ENCODE measurements around the gene RIOK1.
"Not testable (repeated sequence)": the region's sequence is repeated elsewhere in the genome, so short reads cannot be mapped to it uniquely, and the experiment has no call there.

Gene RIOK1

DNA sequence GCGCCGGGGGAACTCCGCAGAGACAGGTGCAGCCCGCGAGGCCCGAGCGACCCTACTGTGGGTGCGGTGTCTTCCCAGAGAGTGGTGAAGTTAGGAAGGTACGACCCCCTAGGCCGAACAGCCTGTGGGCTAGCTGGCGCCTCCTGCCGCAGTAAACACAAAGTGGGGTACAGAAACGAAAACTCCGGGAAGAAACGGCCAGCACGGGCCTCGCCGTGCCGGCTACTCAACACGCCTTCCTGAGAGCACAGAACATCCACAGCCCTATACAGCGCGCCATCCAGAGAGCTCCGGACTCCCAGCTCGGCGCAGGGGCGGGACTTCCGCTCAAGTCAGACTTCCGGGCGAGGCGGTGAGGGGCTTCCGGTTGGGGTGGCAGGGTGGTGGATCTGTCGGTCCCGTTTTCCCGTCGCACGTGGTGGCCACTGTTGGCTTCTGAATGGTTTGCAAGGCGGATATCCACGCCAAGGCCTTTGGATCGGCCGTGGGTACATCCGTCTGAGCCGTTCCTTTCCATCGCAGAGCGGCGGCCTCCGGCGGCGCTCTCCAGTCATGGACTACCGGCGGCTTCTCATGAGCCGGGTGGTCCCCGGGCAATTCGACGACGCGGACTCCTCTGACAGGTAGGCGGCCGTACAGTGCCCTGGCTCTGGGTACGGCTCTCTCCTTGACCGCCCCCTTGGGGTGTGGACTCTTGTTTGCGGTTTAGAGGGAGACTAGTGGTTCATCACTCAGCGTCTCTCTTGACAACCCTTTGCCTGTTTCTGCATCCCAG, at the start of gene RIOK1, which contains the start of gene CAGE1:
Gene RIOK1, plus strand, starts transcription at position 358 of the 775 bp plus-strand sequence. Its CDS starts 195 bp downstream, at position 553.
Gene CAGE1, minus strand, starts transcription at position 292 of the 775 bp plus-strand sequence. CDS start 2,569 bp downstream, outside the sequence.
- peak; percentile 93 for DNase-seq (ENCODE audit: low spot score)

DNA sequence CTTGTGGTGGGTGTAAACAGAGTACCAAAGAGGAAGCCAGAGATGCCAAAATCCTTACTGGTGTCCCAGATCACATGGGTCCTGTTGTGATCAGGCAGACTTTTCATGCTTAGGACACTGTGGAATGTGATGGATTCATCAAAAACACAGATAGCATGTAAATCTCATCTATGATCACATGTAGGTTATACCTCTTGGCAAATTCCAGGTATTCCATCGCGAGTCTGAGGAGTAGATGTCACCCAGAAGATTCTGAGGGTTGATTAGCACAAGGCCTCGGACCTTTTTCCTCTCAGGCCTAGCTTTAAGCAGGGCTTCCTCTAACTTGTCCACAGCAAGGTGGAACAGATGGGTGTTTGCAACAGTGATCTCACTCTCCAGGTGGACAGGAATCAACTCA, 48.3 kb upstream of the RIOK1 start:
- DNase-seq (ENCODE audit: low spot score) = no peak

DNA sequence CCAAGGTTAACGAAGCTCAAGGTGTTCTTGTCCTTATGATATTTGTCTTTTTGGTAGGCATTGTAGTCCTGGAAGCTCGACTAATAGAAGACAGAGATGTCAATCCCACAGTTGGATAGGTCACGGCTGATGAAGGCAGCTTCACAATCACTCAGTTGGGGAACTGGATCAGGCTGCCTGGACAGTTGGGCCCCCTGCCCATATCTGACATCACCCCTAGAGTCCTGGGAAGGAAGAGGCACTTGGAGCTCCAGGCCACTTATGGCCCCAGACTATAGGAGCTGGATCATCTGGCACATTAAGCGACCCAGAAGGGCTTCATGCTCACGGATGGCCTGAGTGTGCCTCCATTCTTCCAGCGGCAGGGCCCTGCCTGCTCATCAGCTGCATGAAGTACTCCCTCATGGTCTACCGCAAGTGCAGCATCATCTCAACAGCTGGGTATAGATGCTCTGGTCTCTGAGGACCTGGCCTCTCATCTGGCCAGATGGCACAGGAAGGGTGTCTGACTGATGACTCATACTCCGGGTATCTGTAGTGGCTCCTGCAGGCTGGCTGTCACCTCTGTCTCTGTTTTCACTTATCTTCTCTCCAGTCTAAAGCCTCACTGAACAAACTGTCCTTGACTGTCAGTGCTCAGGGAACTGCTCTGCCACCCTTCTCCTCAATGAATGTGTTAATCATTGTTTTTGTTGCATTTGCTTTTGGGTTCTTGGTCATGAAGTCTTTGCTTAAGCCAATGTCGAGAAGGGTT, 47.4 kb upstream of the RIOK1 start:
- DNase-seq (ENCODE audit: low spot score) = no peak

DNA sequence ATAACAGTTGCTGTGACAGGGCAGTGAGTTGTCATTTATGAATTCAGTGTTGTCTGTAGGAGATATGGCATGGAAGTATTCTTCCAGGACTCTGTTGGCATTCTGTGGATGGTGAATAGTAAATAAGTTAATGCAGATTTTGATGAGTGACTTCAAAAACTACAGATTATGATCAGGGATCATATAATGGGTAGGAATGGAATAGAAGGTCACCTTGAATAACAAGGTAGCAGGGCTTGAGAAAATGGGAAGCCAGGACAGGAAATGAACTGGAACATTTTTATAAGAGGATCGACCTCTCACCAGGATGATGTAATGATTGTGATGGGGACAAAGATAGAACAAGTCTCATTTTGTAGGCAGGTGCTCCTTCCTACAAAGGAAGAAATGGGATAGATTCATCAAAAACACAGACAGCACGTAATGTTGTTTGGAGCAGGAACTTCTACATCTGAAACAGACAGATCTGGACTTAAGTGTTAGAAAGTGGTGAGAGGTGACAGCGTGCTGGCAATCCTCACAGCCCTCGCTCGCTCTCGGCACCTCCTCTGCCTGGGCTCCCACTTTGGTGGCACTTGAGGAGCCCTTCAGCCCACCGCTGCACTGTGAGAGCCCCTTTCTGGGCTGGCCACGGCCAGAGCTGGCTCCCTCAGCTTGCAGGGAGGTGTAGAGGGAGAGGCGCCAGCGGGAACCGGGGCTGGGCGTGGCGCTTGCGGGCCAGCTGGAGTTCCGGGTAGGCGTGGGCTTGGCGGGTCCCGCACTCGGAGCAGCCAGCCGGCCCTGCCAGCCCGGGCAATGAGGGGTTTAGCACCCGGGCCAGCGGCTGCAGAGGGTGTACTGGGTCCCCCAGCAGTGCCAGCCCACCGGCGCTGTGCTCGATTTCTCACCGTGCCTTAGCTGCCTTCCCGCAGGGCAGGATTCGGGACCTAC, 45.8 kb upstream of the RIOK1 start:
- no peak for DNase-seq (ENCODE audit: low spot score)

DNA sequence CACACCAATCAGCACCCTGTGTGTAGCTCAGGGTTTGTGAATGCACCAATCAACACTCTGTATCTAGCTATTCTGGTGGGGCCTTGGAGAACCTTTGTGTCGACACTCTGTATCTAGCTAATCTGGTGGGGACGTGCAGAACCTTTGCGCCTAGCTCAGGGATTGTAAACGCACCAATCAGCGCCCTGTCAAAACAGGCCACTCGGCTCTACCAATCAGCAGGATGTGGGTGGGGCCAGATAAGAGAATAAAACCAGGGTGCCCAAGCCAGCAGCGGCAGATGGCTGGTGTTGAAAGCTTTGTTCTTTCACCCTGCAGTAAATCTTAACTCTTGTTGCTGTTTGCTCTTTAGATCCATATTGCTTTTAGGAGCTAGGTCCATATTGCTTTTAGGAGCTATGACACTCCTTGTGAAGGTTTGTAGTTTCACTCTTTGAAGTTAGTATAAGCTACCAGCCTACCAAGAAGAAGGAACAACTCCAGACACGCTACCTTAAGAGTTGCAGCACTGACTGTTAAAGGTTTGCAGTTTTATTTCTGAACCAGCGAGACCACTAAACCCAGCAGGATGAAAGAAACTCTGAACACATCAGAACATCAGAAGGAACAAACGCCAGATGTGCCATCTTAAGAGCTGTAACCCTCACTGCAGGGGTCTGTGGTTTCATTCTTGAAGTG, 44.7 kb upstream of the RIOK1 start:
- peak; percentile 6 for DNase-seq (ENCODE audit: low spot score)

DNA sequence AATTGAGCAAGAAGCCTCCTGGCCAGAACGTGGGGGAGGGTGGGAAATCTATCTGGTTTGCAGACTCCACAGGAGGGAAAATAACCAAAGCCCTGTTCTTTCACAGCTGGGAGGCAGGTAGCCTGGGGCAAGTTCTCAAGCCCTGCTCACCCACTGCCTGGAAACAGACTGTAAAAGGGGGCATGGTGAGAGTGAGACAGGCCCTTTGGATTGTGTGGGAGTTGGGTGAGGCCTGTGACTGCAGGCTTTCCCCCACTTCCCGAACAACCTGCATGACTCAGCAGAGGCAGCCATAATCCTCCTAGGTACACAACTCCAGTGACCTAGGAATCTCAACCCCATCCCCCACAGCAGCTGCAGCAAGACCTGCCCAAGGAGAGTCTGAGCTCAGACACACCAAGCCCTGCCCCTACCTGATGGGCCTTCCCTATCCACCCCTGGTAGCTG, 42.0 kb upstream of the RIOK1 start:
- not testable (repeated sequence) for DNase-seq (ENCODE audit: low spot score)

DNA sequence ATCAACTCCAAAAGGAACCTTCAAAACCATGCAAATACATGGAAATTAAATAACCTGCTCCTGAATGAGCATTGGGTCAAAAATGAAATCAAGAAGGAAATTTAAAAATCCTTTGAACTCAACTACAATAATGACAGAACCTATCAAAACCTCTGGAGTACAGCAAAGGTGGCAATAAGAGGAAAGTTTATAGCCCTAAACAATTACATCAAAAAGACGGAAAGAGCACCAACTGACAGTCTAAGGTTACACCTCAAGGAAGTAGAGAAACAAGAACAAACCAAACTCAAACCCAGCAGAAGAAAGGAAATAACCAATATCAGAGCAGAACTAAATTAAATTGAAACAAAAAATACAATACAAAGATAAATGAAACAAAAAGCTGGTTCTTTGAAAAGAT, 39.0 kb upstream of the RIOK1 start:
- DNase-seq (ENCODE audit: low spot score) = not testable (repeated sequence)

DNA sequence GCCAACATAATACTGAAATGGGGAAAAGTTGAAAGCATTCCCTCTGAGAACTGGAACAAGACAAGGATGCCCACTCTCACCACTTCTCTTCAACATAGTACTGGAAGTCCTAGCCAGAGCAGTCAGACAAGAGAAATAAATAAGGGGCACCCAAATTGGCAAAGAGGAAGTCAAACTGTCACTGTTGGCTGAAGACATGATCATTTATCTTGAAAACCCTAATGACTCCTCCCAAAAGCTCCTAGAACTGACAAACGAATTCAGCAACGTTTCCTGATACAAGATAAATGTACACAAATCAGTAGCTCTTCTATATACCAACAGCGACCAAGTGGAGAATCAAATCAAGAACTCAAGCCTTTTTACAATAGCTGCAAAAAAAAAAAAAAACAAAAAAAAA, 37.7 kb upstream of the RIOK1 start:
- DNase-seq (ENCODE audit: low spot score) = not testable (repeated sequence)

DNA sequence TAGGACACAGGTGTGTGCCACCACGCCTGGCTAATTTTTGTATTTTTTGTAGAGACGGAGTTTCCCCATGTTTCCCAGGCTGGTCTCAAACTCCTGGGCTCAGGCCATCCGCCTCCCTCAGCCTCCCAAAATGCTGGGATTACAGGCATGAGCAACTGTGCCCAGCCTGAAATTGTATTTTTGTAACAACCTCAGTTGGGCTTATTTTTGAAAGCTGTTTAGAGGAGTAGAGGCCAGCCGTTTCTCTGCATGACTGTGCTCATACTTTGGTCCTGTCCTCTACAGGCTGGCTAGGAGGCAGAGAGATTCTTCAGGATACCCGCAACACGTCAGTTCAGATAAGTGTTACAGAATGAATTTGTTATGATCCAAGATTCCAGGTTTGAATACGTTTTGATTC, 22.2 kb upstream of the RIOK1 start:
- DNase-seq (ENCODE audit: low spot score) = no peak

DNA sequence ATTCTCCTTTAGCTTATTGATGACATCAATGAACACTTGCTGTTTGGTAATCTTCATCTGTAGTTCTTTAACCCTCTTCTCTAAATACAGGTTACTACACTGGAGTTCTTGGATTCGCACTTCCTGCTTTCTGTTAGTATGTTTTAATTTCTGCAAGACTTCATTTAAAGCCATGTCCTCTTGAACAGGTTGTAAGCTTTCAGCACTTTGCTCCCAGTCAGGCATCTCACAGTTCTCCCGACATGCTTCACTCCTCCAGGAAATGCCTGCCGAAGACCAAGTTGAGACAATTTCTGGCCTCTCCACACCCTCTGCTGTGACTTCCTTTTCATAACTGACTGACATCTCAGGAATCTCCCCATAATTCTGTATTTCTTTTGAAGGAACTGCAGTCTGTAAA, 15.9 kb upstream of the RIOK1 start:
- no peak for DNase-seq (ENCODE audit: low spot score)

DNA sequence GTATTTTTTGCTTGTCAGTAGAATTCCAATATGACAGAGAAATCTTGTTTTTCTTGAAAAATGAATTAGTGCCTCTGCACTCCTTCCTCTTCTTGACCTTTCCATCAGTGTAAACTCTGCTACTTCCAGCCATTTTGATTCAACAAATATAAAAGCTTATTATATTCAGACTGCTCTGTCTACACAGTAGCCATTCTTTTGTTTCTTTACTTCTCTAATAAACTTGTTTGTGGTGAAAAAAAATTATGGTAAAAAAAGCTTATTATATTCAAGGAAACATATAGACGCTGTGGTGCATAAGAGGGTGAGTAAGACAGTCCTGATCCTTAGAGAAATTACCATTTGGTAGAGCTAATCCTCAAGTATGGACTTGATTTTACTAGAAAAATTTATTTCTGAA, 11.6 kb upstream of the RIOK1 start:
- no peak for DNase-seq (ENCODE audit: low spot score)

DNA sequence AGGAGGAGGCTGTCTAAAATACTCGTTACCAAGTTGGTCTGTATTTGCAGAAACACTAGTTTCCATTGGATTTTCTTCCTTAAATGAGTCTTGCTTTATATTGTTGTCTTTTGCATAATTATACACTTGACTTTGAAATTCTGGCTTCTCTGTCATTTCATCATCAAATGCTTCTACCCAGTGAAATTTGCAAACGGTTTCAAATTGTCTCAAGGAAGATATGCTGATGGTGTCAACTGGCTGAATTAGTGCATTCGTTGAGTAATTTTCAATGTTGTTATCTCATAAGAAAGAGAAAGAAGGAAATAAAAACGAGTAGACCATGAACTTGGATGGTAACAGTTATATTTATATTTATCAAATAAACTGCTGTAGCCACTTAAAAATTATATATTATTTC, 10.9 kb upstream of the RIOK1 start:
- no peak for DNase-seq (ENCODE audit: low spot score)

DNA sequence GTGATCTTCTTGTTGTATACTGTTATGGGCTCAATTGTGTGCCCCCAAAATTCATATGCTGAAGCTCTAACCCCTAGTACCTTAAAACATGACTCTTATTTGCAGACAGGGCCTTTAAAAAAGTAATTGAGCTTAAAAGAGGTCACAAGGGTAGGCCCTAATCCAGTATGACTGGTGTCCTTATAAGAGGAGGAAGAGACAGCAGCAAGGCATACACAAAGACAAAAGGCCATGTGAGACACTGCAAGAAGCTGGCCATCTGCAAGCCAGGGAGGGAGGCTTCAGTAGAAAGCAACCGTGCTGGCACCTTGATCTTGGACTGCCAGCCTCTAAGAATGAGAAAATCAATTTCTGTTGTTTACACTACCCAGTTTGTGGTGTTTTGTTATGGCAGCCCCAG, 8.5 kb upstream of the RIOK1 start:
- no peak for DNase-seq (ENCODE audit: low spot score)

DNA sequence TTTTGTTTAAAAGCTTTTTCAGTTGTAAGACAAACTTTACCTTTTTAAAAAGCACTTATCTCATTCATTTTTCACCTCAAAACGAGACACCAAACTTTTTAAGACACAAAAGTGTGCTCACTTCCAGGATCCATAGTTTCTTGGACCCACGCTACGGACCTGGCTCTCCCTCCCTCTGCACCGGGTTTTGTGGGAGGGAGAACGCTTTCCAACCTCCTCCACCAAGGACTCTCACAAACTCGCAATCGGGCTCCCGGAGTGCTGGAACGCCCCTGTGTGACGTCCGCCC, 502 bp upstream of the RIOK1 start:
- DNase-seq (ENCODE audit: low spot score) = no peak

DNA sequence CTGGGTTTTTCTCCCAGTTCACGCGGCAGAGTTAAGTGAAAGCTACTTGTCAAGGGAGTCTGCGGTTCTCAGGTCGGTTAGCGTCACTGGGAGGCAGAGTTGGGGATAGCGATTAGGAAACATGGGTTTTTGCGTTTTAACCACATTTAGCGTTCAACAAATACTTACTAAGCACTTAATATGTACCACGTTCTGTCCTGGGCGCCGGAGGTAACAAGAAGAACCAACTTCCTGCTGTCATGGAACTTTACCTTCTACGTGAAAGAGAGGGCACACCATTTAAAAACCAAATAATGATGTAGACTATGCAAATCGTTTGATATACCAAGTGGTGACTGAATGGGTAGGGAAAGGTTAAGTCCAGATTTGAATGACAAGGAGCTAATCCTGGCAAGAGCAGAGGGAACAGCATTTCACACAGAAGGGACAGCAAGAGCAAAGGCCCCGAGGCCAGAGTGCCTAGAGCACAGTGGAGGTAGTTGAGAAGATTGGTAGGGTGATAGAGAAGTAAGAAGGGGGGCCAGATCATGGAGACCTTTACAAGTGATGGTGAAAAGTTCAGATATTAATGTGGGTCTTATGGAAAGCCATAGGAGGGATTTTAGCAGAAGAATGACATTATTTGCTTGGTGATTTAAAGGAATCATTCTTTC, 744 bp downstream of the RIOK1 start:
- peak; percentile 45 for DNase-seq (ENCODE audit: low spot score)

DNA sequence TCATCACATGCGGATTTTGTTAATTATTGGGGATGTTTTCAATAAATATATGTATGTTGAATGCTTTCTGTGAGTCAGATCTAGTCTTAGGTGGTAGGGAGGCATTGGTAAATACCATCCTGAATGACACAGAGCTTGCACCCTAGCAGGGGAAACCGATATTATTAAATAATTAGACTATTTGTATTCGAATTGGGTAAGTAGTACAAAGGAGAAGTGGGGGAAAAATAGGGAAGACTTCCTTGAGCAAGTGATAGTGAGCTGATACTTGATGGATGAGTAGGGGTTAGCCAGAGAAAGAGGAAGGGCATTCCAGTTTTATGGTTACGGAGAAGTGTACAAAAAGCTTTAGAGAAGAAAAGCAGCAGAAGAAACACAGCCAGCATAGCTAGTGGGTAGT, 1.5 kb downstream of the RIOK1 start:
- DNase-seq (ENCODE audit: low spot score) = no peak

DNA sequence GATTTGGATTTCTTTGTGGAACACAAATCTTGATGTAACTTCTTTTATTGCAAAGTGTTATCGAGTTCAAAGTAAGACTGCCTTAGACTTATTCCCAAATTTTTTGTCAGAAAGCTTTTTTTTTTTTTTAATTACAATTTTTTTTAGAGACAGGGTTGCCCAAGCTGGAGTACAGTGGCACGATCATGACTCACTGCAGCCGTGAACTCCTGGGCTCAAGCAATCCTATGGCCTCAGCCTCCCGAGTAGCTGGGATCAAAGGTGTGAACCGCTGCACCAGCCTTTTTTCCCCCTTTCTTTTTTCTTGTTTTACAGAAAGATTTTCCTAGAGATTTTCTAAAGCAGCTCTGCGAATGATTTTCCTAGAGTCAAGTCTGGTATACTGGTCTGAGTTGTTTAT, 2.8 kb downstream of the RIOK1 start:
- no peak for DNase-seq (ENCODE audit: low spot score)

DNA sequence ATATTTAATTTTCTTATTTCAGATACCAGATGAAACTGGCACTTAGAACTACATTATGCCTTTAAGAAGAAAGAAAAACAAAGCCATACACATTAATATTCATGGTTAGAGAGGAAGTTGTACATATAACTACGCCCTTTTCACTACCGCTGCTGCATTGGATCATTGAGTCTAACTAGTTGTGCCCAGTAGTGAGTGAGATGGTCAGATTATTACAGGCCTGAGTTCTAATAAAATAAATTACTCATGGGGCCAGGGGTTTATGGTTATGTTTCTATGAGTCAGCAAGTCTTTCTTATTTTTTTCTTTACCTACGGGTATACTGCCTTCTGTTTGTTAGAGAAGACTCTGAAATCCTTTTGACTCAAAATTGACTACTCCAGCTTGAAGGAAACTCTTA, 11.5 kb downstream of the RIOK1 start:
- DNase-seq (ENCODE audit: low spot score) = no peak

DNA sequence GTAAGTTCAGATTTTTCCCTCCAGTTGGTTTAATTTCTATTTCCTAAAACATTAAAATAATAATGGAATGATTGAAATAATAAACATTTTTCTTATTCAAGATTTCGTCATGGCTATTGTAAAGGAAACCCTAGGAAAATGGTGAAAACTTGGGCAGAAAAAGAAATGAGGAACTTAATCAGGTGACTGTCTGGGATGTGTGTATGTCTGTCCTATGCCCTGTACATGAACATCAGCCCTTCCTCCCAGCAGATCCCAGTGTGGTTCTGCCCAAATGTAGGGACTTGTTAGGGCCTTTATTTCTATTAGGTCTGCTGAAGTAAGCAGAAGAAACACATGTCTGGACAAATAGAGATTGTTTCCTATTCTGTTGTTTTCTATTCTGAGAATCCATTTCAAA, 13.1 kb downstream of the RIOK1 start:
- no peak for DNase-seq (ENCODE audit: low spot score)

DNA sequence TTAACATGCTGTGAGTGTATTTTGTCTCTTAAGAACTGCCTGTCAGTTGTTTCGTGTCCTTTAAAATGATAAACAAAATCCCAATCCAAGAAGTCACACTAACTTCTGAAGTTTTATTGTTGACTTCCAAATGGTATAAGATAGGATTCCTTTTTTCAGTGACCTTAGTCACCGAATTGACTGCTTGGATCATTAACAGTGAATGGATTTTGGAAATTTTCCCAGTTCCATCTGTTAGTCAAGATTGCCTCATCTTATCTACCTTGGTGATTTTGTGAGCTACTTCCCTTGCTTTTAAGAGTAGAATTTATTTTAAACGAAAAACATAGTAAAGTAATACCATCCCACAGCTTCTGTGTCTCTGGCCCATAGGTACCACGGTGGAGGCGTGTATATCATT, 14.9 kb downstream of the RIOK1 start:
- DNase-seq (ENCODE audit: low spot score) = no peak

DNA sequence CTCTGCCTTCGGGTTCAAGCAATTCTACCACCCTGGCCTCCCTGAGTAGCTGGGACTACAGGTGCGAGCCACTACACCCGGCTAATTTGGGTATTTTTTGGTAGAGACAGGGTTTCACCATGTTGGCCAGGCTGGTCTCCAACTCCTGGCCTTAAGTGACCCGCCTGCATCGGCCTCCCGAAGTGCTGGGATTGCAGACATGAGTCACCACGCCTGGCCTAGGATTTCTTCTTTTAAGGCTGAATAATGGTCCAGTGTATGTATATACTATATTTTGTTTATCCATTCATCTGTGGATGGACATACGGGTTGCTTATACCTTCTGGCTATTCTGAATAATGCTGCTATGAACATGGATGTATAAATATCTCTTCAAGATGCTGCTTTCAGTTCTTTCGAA, 17.1 kb downstream of the RIOK1 start:
- no peak for DNase-seq (ENCODE audit: low spot score)

All from CD4-positive, alpha-beta T cell treated with Interleukin-15 for 4 hours (primary cell).